ENCODE results near the gene SLC6A5.
"Not testable (repeated sequence)": the region's sequence is repeated elsewhere in the genome, so short reads cannot be mapped to it uniquely, and the experiment has no call there.

Gene SLC6A5

DNA sequence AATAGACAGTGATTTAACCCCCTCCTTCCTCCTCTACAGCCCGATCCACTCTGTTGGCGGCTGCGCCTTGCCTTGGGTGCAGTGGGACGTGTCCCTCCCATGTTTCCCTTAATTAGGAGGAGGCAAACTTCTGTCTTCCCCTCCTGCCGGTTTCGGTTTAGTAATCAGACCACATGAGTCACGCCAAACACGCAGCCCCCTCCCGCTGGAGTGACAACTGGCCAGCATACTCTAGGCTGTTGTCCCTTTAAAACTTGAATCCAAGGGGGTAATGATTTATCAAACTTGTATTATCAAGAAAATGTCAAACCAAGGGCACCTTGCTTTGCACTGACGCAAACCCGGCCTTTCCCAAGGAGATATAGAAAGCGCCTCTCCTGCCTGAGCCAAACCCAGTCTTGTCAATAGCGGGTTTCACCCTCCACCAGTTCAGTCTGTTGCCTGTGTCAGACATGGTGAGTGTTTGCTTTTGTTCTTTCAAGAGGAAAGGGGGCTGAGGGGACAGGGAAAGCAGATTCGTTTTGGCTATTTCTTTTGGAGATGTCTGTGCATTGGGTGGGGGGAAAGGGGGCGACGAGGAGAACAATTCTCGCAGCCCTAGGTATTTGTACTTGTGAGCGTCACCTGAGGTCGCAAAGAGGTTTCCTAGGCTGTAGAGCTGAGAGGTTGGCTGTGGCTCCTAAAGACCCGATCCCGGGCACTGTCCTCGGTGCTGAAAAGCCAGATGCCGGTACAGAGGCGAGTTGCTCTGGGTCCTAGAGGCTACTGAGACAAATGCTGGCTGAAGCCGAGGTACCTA is at the start of gene SLC6A5:
SLC6A5 (plus strand) TSS at position 388 of the 799 bp plus-strand sequence; CDS start at position 453, 65 bp downstream.
- DNase-seq: no peak

DNA sequence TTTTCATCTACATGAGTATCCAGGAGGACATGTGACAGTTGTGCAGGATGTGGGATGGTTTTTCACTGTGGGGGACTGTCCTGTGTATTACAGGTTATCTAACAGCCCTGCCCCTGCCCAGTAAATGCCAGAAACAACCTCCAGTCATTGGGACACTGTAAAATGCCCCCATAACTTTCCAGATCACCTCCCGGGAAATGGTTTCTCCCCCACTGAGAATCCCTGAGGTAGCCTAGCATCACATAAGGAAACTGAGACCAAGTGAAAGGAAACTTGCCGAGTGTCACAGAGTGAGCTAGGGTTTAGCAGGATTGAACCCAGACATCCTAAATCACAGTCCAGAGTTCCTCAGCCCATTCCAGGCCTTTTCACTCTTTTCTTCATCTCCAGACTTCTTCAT is 48.3 kb upstream of the SLC6A5 start:
- no peak for DNase-seq

DNA sequence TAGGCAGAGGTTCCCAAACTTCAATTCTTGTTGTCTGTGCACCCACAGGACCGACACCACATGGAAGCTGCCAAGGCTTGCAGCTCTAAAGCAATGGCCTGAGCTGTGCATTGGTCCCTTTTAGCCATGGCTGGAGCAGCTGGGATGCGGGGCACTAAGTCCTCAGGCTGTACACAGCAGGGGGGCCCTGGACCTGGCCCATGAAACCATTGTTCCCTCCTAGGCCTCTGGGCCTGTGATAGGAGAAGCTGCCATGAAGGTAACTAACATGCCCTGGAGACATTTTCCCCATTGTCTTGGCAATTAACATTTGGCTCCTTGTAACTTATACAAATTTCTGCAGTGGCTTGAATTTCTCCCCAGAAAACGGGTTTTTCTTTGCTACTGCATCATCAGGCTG is 43.6 kb upstream of the SLC6A5 start:
- no peak for DNase-seq

DNA sequence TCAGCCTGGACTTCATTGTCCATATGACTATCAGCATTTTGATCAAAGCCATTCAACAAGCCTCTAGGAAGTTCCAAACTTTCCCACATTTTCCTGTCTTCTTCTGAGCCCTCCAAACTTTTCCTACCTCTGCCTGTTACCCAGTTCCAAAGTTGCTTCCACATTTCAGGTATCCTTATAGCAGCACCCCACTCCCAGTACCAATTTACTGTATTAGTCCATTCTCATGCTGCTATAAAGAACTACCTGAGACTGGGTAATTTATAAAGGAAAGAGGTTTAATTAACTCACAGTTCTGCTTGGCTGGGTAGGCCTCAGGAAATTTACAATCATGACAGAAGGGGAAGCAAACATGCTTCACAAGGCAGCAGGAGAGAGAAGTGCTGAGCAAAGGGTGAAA is 43.0 kb upstream of the SLC6A5 start:
- DNase-seq: not testable (repeated sequence)

DNA sequence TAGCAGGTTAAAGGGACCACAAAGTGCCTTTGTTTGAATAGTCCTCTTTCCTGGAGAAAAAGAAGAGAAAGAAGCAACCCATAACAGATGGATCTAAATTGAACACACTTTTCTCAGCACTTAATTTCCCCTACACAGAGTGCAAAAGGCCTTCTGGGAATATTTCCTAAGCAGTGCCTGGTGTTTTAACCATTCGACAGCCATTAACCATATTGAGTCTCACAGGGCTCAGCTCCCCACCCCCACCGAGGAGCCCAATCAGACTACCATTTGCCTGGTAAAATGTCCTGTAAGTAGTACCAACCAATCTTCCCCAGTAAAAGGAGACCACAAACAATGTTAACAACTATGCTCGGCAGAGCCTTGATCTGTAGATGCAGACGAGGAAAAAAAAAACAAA is 40.7 kb upstream of the SLC6A5 start:
- DNase-seq: no peak

DNA sequence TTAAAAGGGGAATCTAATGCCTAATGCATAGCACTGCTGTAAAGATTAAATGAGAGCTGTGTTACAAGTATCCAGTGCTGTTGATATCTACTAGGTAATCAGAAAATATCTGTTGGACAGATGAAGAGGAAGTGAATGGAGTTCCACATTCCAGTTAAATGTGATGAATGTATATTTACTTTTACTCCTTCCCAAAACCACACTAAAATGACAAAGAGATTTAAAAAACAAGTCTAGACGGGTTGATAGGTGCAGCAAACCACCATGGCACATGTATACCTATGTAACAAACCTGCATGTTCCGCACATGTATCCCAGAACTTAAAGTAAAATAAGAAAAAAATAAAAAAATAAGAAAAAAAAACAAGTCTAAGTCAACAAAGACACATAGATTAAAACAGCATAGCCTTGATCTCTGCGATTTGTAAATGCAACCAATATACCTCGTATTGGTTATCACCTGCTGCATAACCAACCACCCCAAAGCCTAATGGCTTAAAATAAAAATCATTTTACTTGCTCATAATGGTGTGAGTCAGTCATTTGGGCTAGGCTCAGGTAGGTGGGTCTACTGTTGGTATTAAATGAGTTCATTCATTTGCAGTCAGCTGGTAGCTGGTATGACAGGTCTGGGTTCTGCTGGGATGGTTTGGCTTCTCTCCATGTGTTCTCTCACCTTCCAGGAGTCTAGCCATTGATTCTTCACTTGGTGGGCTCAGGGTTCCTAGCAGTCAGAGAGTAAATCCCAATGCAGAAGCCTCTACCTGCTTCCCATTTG is 39.7 kb upstream of the SLC6A5 start:
- no peak for DNase-seq

DNA sequence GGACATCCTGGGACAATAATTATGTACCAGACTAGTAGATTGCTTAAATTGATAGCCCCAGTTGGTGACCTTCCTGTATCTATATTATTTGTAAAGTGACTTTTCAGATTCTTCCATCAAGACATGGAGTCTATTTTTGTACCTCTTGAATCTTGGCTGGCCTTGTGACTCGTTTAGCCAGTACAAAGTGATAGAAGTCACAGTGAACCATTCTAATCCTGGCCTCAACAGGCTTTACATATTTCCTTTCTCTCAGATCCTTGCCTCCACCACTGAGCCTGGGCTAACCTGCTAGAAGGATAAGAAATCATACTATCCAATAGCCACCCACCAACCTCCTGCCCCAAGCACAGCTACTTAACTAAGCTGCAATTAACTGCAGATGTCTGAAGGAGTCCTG is 37.5 kb upstream of the SLC6A5 start:
- DNase-seq: no peak

DNA sequence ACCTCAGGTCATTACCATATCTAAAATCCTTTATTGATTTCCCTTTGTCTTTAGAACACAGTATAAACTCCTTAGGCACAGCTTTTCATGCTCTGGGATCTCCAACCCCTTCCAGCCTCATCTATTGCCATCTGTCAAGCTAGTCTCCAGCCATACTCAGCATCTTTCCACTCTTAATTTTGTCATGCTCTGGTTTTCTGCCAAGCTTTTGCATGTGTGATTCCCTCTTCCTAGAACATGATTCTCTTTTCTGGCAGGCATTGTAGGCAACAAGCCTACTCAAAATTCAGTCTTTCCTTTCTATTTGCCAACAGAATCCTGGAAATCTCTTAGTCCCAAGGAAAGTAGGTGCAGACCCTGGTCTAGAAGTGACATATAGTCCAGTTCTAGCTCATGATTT is 35.5 kb upstream of the SLC6A5 start:
- DNase-seq: peak in 1 of 2 donors; percentile 6

DNA sequence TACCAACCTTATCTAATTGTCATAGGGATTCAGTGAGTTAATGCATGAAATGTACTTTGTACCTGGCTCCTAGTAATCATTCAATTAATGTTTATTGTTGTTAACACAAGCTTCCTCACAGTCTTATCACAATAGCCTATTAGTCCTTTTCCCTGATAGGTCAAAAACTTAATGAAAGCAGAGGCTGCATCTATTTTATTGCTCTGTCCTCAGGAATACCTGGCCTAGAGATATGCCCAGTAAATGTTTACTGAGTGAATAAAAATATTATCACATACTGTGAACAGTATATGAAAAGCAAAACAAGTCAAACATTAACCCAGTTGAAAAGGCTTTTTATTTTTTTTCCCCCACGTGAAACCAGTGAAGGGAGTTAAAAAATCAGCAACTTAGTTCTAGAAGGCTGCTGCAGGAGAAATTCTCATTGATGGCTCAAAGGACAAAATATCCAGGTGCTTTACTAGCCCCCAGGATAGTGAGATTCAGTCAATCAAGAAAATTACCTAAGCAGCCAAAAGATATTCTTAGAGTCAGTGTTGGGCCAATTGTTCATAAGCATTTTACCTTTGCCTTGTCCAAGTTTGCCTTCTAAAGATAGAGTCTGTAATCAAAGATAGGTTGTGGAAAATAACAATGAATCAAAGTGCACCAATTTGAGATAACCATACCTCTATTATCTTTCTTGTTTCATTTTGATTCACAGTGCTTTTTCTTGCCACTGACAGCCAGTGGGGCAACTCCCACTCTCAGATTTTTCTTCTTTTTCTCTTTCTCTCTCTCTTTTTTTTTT is 34.4 kb upstream of the SLC6A5 start:
- DNase-seq: no peak

DNA sequence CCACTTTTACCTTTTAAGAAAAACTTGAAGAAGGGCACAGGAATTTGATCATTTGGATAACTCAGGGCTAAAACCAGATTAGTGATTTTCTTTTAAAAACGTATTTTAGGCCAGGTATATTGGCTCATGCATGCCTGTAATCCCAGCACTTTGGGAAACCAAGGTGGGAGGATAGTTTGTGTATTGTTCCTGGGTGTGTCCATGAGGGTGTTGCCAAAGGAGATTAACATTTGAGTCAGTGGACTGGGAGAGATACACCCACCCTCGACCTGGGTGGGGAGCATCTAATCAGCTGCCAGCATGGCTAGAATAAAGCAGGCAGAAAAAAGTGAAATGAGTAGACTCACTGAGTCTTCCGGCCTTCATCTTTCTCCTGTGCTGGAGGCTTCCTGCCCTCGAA is 33.3 kb upstream of the SLC6A5 start:
- DNase-seq: not testable (repeated sequence)

DNA sequence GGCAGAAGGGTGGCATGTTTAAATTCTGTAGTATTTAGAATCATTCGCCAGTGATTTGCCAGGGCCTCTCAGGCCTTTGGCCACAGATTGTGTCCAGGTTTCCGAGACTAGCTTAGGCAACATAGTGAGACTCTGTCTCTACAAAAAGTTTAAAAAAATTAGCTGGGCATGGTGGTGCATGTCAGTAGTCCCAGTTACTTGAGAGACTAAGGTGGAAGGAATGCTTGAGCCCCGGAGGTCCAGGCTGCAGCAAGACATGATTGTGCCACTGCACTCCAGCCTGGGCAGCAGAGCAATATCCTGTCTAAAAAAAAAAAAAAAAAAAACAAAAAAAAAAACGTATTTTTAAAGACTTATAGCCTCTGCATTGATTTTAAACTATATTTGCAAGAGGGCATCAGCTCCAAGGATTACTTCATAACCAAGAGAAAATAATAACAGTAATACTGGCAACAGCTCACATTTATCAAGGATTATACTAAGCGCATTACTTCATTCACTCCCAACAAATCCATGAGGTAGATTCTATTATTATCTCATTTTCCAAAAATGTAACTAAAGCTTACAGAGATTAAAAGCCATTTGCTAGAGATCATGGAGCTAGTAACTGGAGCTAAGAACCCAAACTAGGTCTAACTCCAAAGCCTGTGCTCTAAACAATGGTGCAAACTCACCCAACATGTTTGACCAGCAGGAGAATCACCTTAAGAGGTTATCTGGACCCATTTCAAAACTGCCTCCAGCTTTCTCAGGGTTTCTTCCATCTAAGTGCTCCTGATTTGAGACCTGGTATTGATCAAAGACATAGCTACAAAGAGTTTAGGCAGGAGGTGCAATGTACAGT is 32.6 kb upstream of the SLC6A5 start:
- DNase-seq: no peak

DNA sequence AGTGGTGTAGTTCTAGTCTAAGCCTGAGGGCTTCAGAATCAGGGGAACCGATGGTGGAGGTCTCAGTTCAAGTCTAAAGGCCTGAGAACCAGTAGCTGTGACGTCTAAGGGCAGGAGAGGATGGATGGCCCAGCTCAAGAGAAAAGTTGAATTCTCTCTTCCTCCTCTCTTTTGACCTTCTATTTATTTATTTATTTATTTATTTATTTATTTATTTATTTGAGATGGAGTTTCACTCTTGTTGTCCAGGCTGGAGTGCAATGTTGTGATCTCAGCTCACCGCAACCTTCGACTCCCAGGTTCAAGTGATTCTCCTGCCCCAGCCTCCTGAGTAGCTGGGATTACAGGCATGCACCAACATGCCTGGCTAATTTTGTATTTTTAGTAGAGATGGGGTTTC is 19.7 kb upstream of the SLC6A5 start:
- DNase-seq: not testable (repeated sequence)

DNA sequence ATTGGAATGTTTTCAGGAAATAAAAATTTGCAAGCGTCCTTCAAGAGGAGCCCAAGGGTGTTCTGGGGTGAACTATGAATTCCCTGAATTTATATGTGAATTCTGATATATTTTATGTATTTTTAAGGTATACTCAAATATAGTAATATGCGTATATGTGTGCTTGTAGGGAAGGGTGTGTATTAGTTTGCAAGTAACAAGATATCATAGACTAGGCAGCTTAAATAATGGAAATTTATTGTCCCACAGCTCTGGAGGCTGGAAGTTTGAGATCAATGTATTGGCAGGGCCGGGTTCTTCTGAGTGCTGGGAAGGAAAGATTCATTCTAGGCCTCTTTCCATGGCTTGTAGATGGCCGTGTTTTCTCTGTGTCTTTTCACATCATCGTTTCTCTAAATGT is 16.2 kb upstream of the SLC6A5 start:
- no peak for DNase-seq

DNA sequence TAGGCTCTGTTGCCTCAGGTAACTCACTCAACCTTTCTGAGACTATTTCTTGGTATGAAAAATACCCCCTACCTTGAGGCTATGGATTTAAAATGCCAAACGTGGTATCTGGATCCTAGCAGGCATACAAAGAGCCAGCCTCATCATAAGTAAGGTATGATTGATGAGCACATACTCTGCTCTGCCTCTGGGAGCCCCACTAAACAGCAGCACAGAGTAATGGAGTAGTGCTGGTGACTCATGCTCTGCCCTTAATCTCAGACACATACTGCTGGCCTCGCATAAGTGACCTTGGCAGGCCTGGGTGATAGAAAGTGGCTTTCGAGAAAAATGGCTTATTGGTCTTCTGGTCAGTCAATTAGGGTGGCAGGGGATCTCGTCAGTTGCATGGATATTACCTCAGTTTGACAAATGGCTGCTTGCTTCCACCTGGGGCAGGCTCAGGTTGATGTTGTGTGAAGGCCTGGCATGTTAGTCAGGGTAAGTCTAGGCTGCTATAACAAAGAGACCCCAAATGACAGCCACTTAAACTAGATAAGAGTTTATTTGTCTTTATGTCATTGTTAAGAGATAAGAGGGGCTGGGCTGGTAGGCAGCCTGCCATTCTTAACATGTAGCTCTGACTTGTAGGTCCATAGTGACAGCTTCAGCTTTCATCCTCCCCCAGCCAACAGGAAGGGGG is 15.2 kb upstream of the SLC6A5 start:
- no peak for DNase-seq

DNA sequence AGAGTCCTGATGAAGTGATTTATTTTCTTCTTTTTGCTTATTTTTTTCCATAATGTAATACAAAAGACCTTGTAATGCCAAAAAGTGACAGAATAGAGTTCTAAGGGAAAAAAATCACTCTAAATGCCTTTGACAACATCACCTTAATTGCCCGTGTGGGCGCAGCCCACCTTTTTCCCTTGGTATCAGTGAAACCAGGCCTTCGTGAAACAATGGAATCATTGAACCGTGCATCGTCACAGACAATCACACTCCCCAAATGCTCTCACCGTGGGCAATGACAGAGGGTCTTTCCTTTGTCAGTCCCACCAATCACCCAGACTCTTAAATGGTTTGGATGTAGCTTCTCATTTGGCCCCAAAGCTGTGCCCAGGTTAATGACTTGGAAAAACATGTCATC is 9.6 kb upstream of the SLC6A5 start:
- DNase-seq: no peak

DNA sequence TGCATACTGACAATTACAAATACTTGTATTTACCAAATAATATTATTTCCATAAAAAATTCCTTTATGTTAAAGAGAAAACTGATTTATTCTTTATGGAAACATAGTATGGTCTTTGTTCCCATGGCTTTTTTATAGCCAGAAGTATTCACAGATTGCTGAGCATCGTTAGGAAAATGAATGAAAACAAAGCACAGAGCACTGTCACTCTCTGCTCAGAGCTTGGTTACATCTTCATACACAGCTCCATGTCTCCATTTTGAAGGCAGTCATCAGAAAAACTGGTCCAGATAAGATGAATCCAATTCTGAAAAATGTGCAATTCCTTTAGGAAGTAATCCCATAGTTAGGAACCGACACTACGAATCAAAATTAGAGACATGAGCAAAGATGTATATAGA is 9.0 kb upstream of the SLC6A5 start:
- DNase-seq: no peak

DNA sequence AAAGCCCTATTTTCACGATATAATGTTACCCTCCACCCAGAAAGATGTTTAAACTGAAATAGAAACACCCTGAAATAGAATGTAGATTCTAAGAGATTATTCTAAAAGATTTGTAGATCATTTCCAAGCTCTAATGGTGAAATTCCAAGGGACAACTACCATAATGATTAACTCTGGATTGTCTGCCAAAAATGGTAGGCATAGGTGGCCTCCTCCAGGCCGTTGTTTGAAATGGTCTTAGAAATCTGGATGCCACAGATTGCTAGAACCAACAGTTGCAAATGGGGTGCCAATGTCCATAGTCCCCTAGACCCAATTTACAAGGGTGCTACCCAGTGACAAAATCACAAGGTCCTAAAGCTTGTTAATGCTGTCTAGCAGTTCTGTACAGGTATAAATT is 6.7 kb upstream of the SLC6A5 start:
- DNase-seq: no peak

DNA sequence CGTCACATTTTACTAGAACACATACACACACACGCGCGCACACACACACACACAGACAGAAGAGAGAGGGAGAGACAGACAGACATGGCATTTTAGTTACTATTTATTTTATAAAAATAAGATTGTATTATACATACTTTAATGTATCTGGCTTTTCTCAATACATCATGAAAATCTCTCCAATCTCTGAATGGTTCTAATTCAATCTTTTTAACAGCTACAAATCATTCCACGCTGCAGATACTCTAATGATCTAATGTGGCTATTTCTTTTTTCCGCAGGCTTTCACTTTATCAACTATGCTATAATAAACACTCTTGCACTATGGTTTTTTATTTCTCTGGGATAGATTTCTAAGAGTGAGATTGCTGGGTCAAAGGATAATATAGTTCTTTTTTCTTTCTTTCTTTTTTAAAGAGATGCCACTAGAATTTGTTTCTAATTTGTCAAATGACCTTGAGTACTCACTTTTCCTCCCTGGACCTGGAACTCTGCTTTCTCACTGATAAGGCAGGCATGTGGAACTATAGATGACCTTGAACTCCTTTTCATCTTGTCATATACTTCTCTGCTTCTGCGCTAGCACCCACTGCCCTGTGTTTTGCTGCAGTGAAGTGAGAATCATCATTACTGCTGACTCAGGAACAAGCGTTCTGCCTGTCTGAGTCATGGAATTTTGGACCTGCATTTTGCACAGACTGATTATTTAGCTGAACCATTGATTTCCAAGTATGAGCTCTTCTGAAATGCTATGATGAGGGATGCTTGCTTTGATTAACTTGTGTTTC is 4.9 kb upstream of the SLC6A5 start:
- no peak for DNase-seq

DNA sequence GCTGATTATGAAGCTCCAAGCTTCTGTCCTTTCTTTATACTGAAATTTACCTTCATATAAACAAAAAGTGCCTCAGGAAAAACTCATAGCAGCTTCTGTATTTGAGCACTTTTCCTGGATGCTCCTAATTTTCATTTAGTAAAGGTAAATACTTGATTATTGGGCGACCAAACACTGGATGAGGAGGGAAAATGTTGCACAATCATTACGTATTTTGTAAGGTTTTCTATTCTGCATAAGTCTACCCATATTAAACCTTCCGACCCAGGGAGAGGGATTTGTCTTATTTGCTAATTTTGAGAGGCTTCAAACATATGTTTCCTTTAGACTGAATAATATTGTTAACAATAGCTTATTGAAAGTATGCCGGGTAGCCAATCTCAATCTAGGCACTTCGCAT is 4.3 kb upstream of the SLC6A5 start:
- DNase-seq: no peak

DNA sequence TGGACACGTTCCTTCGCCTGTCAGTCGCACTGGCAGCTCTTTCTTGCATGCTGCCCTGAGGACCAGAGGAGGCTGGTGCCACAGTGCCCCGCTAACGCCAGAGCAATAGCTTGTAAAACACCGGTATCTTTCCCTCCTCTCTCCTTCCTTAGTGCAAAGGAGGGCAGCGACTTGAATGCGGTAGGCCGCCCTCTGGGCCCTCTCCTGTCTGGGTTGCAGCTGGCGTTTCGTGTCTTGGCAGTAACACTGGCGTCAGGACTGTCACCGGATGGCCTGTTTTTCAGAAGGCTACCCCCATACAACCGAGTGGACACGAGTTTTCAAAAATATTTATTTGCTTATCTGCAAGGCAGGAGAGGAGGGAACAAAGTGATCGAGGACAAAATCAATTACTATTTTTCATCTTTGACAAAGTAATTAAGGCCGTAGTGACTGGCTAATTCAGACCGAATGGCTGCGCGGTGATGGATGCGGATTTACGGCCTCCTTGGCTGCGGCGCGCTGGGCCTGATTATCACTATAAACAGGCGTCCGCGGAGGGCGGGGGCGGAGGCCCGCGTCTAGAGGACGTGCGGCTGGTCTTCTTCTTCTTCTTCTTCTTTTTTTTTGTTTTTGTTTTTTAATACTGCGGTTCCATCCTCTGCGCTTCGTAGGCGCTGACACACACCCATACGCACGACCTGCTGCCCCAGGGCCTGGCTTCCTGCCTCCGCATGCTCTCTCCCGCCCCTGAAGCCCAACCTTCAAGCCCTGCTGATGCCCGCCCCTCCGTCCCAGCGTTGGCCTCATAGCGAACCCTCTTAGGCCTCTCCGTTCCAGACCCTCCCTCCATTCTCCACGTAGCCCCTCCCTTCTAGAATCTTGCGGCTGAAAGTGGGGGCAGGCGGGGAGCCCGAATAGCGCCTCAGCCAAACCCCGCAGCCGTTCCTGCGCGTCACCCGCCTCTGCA is 2.9 kb upstream of the SLC6A5 start:
- no peak for DNase-seq
